ENCODE measurements around the gene SLC22A8.
"Not testable (repeated sequence)": the region's sequence is repeated elsewhere in the genome, so short reads cannot be mapped to it uniquely, and the experiment has no call there.

Gene SLC22A8, protein sequence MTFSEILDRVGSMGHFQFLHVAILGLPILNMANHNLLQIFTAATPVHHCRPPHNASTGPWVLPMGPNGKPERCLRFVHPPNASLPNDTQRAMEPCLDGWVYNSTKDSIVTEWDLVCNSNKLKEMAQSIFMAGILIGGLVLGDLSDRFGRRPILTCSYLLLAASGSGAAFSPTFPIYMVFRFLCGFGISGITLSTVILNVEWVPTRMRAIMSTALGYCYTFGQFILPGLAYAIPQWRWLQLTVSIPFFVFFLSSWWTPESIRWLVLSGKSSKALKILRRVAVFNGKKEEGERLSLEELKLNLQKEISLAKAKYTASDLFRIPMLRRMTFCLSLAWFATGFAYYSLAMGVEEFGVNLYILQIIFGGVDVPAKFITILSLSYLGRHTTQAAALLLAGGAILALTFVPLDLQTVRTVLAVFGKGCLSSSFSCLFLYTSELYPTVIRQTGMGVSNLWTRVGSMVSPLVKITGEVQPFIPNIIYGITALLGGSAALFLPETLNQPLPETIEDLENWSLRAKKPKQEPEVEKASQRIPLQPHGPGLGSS

GRCh38 chr11:63015521-63016215 is at the start of gene SLC22A8:
Gene SLC22A8 (minus strand): TSS chr11:63015841. CDS start chr11:63014958, 883 bp downstream.
- Mint-ChIP-seq H3K27ac (no peak within 1 kb of the TSS), H3K4me3 (no peak within 1 kb of the TSS), H3K4me1 (no peaks in the 10 kb centered on the region), H3K27me3 (peaks cover 23% of the 10 kb centered on the region), H3K36me3 (no peaks in the 10 kb centered on the region), H3K9me3 (no peaks in the 10 kb centered on the region)
- no peak for DNase-seq
- CTCF ChIA-PET: interaction anchor here (0.7 to 2.0 kb wide), 3 partner anchors 8 to 110 kb away, joined by 3 to 6 read pairs (median 3); no protein-coding TSS in a partner anchor

GRCh38 chr11:63046203-63046602 is 30.6 kb upstream of the SLC22A8 start:
- H3K9me3 Mint-ChIP-seq, H3K27ac Mint-ChIP-seq, H3K4me3 Mint-ChIP-seq, DNase-seq, H3K4me1 Mint-ChIP-seq, H3K36me3 Mint-ChIP-seq, CTCF ChIA-PET: not testable (repeated sequence)
- H3K27me3 Mint-ChIP-seq: peaks cover 11% of the 10 kb centered on the region

GRCh38 chr11:63042596-63042995 is 27.0 kb upstream of the SLC22A8 start:
- no peak overlapping the region for H3K27ac Mint-ChIP-seq
- no peaks in the 10 kb centered on the region for H3K4me1 Mint-ChIP-seq
- peaks cover 3% of the 10 kb centered on the region for H3K9me3 Mint-ChIP-seq
- no peak for DNase-seq
- peaks cover 14% of the 10 kb centered on the region for H3K27me3 Mint-ChIP-seq
- H3K36me3 Mint-ChIP-seq: no peaks in the 10 kb centered on the region
- no peak overlapping the region for H3K4me3 Mint-ChIP-seq
- CTCF ChIA-PET: interaction anchor here (1.1 kb wide), 1 partner anchor 20 kb away, joined by 3 read pairs; no protein-coding TSS in a partner anchor

DNA sequence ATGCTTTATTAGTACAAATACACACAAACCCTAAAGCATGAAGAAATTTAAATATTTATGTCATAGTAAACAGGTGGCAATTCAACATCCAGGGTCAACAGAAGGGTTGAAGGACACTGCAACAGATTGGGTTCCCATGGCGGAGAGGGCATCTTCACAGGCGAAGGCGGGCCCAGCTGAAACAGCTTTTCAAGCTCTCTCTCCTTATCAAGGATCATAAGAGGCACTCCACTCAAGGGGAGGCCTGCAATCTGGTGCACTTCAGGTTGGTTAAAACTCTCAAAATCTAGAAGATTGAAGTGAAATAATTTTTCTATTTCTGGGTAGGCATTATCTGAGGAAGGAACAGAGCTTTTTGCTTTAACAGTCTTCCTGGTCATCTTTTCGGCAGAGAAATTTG is 16.8 kb upstream of the SLC22A8 start:
- Mint-ChIP-seq H3K4me1 (no peaks in the 10 kb centered on the region), H3K9me3 (no peaks in the 10 kb centered on the region), H3K27ac (no peak overlapping the region), H3K4me3 (no peak overlapping the region), H3K27me3 (peaks cover 24% of the 10 kb centered on the region), H3K36me3 (no peaks in the 10 kb centered on the region)
- no peak for DNase-seq
- CTCF ChIA-PET: interaction anchor here (0.7 to 3.4 kb wide), 4 partner anchors 9 to 126 kb away, joined by 3 to 16 read pairs (median 4); no protein-coding TSS in a partner anchor

- Mint-ChIP-seq H3K4me1 (no peaks in the 10 kb centered on the region), H3K27ac (peak overlapping the region; percentile 0), H3K36me3 (no peaks in the 10 kb centered on the region), H3K4me3 (no peak overlapping the region), H3K27me3 (peaks cover 27% of the 10 kb centered on the region), H3K9me3 (no peaks in the 10 kb centered on the region)
- CTCF ChIA-PET: interaction anchor here (0.7 to 8.5 kb wide), 15 partner anchors 9 to 513 kb away, joined by 3 to 231 read pairs (median 5); partner anchors contain the start of gene SLC22A8
- DNase-seq: peak; percentile 88
These were observed 8.4 kb upstream of the SLC22A8 start for GRCh38 chr11:63023841-63024648.

- Mint-ChIP-seq H3K9me3 (no peaks in the 10 kb centered on the region), H3K4me1 (no peaks in the 10 kb centered on the region), H3K4me3 (no peak overlapping the region), H3K27me3 (peaks cover 29% of the 10 kb centered on the region), H3K27ac (no peak overlapping the region), H3K36me3 (no peaks in the 10 kb centered on the region)
- CTCF ChIA-PET: interaction anchor here (0.7 to 8.5 kb wide), 17 partner anchors 9 to 514 kb away, joined by 3 to 231 read pairs (median 4); partner anchors contain the start of gene SLC22A8
- no peak for DNase-seq
These were observed 7.7 kb upstream of the SLC22A8 start for GRCh38 chr11:63023222-63023814.

GRCh38 chr11:63022441-63022840 is 6.8 kb upstream of the SLC22A8 start:
- Mint-ChIP-seq H3K27me3 (peaks cover 32% of the 10 kb centered on the region), H3K27ac (no peak overlapping the region), H3K4me1 (no peaks in the 10 kb centered on the region), H3K4me3 (no peak overlapping the region), H3K36me3 (no peaks in the 10 kb centered on the region), H3K9me3 (no peaks in the 10 kb centered on the region)
- no peak for DNase-seq
- CTCF ChIA-PET: interaction anchor here (0.5 to 8.5 kb wide), 10 partner anchors 8 to 246 kb away, joined by 3 to 231 read pairs (median 8); no protein-coding TSS in a partner anchor

DNA sequence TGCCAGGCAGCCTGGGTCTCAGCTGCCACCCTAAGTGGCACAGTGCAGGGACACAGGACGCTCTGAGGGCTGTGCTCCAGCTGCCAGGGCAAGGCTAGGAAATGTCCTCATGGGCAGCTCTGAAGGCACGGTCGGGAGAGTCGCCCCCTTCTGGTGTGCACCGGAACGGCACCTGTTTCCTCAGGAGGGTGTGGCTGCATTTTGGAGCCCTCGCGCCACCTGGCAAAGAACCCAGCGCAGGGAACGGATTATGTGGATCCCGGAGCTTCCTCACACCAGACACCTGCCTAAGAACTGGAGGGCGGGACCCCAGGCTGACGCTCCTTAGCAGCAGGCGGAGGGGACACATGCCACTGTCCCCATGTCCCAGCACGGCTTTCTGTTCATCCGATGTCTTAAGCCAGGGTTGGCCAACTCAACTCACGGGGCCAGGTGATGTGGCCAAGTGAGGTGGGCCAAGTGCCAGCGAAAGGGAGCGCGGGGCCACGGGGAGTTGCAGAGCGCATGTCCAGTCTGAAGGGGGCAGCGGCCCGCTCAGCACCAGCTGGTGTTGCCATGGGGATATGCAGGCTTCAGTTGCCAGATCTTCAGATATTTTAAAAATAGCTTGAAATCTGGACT is 5.1 kb upstream of the SLC22A8 start:
- H3K27me3 Mint-ChIP-seq: peaks cover 33% of the 10 kb centered on the region
- no peaks in the 10 kb centered on the region for H3K36me3 Mint-ChIP-seq
- H3K27ac Mint-ChIP-seq: no peak overlapping the region
- peak; percentile 34 for DNase-seq
- no peaks in the 10 kb centered on the region for H3K9me3 Mint-ChIP-seq
- no peak overlapping the region for H3K4me3 Mint-ChIP-seq
- no peaks in the 10 kb centered on the region for H3K4me1 Mint-ChIP-seq
- CTCF ChIA-PET: interaction anchor here (0.9 to 8.5 kb wide), 8 partner anchors 9 to 116 kb away, joined by 3 to 231 read pairs (median 5); no protein-coding TSS in a partner anchor

DNA sequence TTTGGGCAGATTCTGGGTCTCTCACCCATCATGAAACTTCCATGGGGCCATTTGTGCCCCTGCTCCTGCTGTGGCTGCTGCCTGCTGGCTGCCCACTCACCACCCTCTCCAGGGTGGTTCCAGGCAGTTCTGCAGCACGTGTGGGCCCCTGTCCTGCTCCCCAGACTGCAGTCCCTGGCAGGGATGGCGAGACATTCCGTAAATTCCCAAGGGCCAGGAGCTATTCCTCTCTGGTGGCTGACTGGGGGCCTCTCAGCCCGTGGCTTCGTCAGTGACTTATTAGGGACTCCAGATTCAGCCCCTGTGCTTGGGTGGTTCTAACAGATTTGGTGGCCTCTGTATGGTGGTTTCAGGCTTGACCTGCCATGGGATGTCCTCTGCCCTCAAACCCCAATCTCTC is 3.9 kb upstream of the SLC22A8 start:
- Mint-ChIP-seq H3K36me3 (no peaks in the 10 kb centered on the region), H3K4me3 (no peak overlapping the region), H3K27me3 (peaks cover 33% of the 10 kb centered on the region), H3K9me3 (no peaks in the 10 kb centered on the region), H3K4me1 (no peaks in the 10 kb centered on the region), H3K27ac (no peak overlapping the region)
- DNase-seq: no peak
- CTCF ChIA-PET: interaction anchor here (6.0 to 8.5 kb wide), 2 partner anchors 10 to 114 kb away, joined by 55 to 231 read pairs; no protein-coding TSS in a partner anchor

GRCh38 chr11:63017306-63017974 is 1.8 kb upstream of the SLC22A8 start:
- no peak for DNase-seq

GRCh38 chr11:63014408-63015055 is 1.1 kb downstream of the SLC22A8 start:
- Mint-ChIP-seq H3K4me3 (no peak overlapping the region), H3K4me1 (no peaks in the 10 kb centered on the region), H3K9me3 (no peaks in the 10 kb centered on the region), H3K27me3 (peaks cover 23% of the 10 kb centered on the region), H3K27ac (no peak overlapping the region), H3K36me3 (no peaks in the 10 kb centered on the region)
- no peak for DNase-seq
- CTCF ChIA-PET: interaction anchor here (2.0 kb wide), 1 partner anchor 9 kb away, joined by 6 read pairs; no protein-coding TSS in a partner anchor

More at GRCh38 chr11:63017306-63017974, 1.8 kb upstream of the SLC22A8 start:
- Mint-ChIP-seq H3K4me3 (no peak overlapping the region), H3K36me3 (no peaks in the 10 kb centered on the region), H3K4me1 (no peaks in the 10 kb centered on the region), H3K9me3 (no peaks in the 10 kb centered on the region), H3K27me3 (peaks cover 28% of the 10 kb centered on the region), H3K27ac (no peak overlapping the region)
- CTCF ChIA-PET: interaction anchor here (8.5 kb wide), 1 partner anchor 112 kb away, joined by 231 read pairs; no protein-coding TSS in a partner anchor

GRCh38 chr11:63012839-63013238 is 2.8 kb downstream of the SLC22A8 start:
- Mint-ChIP-seq H3K27ac (no peak overlapping the region), H3K9me3 (no peaks in the 10 kb centered on the region), H3K4me3 (no peak overlapping the region), H3K36me3 (no peaks in the 10 kb centered on the region), H3K4me1 (no peaks in the 10 kb centered on the region), H3K27me3 (peaks cover 16% of the 10 kb centered on the region)
- no peak for DNase-seq
- CTCF ChIA-PET: interaction anchor here (2.2 to 8.3 kb wide), 2 partner anchors 9 to 107 kb away, joined by 5 to 55 read pairs; no protein-coding TSS in a partner anchor
